ENCODE data around the gene EPHB2.

Gene EPHB2

DNA sequence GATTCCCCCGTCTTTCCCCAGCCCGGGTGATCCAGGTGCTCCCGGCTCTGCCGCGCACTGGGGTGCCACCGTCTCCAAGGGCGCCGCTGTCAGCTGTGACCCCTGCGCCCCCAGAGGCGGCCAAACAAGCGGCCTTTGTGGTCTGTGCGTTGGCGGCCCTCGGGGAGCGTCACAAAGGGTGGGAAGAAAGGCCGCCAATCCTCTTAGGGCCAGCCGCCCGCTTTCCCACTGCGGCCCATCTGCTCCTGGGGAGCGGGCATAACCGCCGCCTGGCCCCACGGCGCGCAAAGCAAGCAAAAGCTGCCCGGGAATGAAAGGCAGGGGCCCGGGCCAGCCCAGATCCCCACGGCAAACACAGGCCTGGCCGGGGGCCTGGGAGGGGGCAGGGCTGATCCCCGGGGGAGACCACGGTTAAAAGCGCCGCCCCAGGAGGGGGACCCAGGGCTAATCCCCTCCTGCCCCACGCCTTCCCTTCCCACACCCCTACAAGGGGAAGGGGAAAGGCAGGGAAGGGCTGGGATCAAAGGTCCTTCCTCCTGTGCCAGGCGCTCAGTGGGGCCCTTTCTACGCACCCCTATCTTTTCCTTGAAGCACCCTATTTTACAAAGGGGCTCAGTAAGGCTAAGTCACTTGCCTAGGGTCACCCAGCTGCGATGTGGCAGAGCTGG lies 33.6 kb upstream of the EPHB2 start:
- Histone ChIP-seq H3K9ac (ENCODE audit: low read length) (no peak overlapping the region), H3K27me3 (ENCODE audit: control insufficient read depth, insufficient read depth, low read length) (peaks cover 7% of the 10 kb centered on the region), H3K4me3 (ENCODE audit: low read length) (no peak overlapping the region), H3K4me1 (ENCODE audit: control insufficient read depth, insufficient read depth, low read length) (no peaks in the 10 kb centered on the region), H3K9me3 (ENCODE audit: control insufficient read depth, low read length) (no peaks in the 10 kb centered on the region), H3K36me3 (ENCODE audit: control insufficient read depth, insufficient read depth, low read length) (no peaks in the 10 kb centered on the region)

DNA sequence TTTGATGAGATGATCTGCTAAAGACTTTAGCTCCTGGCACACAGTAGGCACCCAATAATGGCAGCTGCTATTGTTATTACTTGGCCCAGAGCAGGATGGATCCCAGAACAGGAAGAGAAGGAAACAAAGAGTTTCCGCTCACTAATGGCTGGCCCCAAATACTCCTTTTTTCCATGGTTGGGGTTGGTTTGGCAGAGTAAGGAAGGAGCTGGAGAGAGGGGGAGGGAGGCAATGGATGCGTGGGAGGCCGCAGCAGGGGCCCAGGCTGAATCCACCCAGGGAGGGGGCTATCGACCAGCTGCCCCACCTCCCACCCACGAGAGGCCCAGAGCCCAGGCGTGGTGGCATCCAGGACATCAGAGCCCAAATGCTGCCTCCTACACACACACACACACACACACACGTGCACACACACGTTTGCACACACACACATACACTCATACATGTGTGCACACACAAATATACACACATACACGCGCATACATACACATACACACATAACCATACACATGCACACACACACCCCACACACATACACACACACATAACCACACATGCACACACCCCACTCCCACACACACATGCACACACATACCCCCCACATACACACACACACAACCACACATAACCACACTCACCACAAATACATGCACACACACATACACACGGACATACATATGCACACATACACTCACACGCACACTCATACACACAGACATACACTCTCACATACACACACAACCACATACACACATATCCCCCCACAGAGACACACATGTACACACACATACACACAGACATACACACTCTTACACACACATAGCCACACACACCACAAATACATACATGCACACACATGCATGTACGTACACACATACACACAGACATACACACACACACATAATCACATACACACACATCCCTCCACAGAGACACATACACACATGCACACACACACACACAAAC lies 32.4 kb upstream of the EPHB2 start:
- no peak overlapping the region for H3K9ac ChIP-seq (ENCODE audit: low read length)
- no peaks in the 10 kb centered on the region for H3K36me3 ChIP-seq (ENCODE audit: control insufficient read depth, insufficient read depth, low read length)
- no peaks in the 10 kb centered on the region for H3K9me3 ChIP-seq (ENCODE audit: control insufficient read depth, low read length)
- no peaks in the 10 kb centered on the region for H3K4me1 ChIP-seq (ENCODE audit: control insufficient read depth, insufficient read depth, low read length)
- H3K27me3 ChIP-seq (ENCODE audit: control insufficient read depth, insufficient read depth, low read length): peaks cover 6% of the 10 kb centered on the region
- no peak overlapping the region for H3K4me3 ChIP-seq (ENCODE audit: low read length)

DNA sequence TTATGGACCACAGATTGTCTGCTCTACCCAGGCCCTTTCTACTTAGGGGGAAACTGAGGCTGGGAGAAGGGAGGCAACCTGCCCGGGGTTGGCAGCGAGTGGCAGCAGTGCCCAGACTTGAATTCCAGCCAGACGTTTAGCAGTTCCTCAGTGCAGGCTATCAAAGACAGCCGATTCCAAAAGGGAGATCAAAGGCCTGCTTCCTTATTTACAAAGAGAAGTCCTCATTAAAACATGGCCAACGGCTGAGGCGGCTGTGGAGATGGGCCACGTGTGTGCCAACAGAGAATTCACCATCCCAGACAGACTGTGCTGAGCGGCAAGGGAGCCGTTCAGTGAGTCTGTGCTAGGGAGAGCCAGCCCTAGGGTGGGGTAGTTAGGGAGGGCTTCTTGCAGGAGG lies 29.9 kb upstream of the EPHB2 start:
- Histone ChIP-seq H3K27me3 (ENCODE audit: control insufficient read depth, insufficient read depth, low read length) (no peaks in the 10 kb centered on the region), H3K9ac (ENCODE audit: low read length) (no peak overlapping the region), H3K4me1 (ENCODE audit: control insufficient read depth, insufficient read depth, low read length) (no peaks in the 10 kb centered on the region), H3K36me3 (ENCODE audit: control insufficient read depth, insufficient read depth, low read length) (no peaks in the 10 kb centered on the region), H3K9me3 (ENCODE audit: control insufficient read depth, low read length) (no peaks in the 10 kb centered on the region), H3K4me3 (ENCODE audit: low read length) (no peak overlapping the region)

DNA sequence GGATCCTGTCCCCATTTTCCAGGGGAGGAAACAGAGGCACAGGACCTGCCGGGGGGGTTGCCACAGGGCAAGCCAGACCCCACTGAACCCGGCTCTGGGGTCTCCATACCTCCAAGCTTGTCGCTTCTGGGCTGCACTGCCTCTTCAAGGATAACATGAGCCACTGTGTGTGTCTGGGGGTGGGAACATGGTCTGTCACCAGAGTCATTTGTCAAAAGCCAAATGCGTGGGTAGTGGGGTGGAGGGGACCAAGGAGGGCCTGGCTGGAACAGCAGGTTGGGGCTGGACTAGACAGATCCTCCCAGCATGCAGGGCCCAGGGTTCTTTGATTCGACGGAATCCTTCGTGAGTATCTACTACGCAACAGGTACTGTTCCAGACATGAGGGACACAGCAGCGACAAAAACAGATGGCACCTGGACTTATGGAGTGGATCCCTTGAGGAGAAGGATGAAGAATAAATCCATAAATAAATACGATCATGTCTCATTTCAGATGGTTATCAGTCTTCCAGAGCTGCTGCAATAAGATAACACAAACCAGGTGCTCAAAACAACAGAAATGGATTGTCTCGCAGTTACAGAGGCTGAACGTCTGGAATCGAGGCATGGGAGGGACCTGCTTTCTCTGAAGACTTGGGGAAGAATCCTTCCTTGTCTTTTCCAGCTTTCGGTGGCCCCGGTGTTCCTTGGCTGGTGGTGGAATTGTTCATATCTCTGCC lies 28.9 kb upstream of the EPHB2 start:
- H3K27me3 ChIP-seq (ENCODE audit: control insufficient read depth, insufficient read depth, low read length): no peaks in the 10 kb centered on the region
- H3K4me3 ChIP-seq (ENCODE audit: low read length): no peak overlapping the region
- no peaks in the 10 kb centered on the region for H3K9me3 ChIP-seq (ENCODE audit: control insufficient read depth, low read length)
- H3K9ac ChIP-seq (ENCODE audit: low read length): no peak overlapping the region
- H3K4me1 ChIP-seq (ENCODE audit: control insufficient read depth, insufficient read depth, low read length): no peaks in the 10 kb centered on the region
- H3K36me3 ChIP-seq (ENCODE audit: control insufficient read depth, insufficient read depth, low read length): no peaks in the 10 kb centered on the region

DNA sequence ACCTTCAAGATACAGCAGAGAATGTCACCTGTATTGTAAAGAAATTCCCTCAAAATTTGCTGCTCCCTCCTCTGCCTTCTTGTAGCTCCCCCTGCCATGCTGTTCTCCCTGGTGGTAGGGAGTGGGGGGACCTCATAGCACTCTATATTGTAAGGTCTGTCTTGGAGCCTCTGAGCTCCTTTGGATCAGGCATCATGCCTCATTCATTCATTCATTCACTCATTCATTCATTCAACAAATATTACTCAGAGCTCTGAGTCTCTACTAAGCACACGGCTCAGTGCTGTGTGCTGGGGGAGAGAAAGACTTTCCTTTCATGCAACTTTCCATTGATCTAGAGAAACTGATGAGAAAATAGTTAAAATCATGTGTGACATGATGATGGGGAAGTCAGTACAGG lies 27.1 kb upstream of the EPHB2 start:
- H3K27me3 ChIP-seq (ENCODE audit: control insufficient read depth, insufficient read depth, low read length): no peaks in the 10 kb centered on the region

DNA sequence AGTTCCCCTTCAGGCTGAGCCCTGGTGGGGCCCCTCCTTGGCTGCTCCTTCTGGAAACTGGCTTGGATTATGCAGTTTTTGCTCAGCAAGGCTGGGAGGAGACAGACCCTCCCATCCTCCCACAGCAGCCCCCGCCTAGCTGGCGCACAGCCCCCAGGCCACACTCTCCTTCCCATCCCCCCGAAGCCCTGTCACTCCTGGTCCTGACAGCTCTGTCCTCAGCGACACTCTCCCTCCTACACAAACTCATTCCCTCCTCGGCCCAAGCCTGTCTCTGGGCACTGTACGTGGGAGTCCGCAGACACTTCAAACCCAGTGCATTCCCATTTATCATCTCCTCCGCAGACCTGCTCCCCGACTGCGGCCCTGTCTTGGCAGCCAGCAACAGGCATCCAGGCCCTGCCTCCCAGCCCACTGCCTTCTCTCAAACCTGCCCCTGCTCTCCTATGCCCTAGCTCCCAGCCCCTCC lies 25.0 kb upstream of the EPHB2 start:
- no peak overlapping the region for H3K9ac ChIP-seq (ENCODE audit: low read length)
- H3K27me3 ChIP-seq (ENCODE audit: control insufficient read depth, insufficient read depth, low read length): no peaks in the 10 kb centered on the region
- no peaks in the 10 kb centered on the region for H3K9me3 ChIP-seq (ENCODE audit: control insufficient read depth, low read length)
- no peaks in the 10 kb centered on the region for H3K4me1 ChIP-seq (ENCODE audit: control insufficient read depth, insufficient read depth, low read length)
- H3K36me3 ChIP-seq (ENCODE audit: control insufficient read depth, insufficient read depth, low read length): no peaks in the 10 kb centered on the region
- H3K4me3 ChIP-seq (ENCODE audit: low read length): no peak overlapping the region

More for the DNA sequence above, 27.1 kb upstream of the EPHB2 start:
- Histone ChIP-seq H3K36me3 (ENCODE audit: control insufficient read depth, insufficient read depth, low read length) (no peaks in the 10 kb centered on the region), H3K4me3 (ENCODE audit: low read length) (no peak overlapping the region), H3K9ac (ENCODE audit: low read length) (no peak overlapping the region), H3K4me1 (ENCODE audit: control insufficient read depth, insufficient read depth, low read length) (no peaks in the 10 kb centered on the region), H3K9me3 (ENCODE audit: control insufficient read depth, low read length) (no peaks in the 10 kb centered on the region)

DNA sequence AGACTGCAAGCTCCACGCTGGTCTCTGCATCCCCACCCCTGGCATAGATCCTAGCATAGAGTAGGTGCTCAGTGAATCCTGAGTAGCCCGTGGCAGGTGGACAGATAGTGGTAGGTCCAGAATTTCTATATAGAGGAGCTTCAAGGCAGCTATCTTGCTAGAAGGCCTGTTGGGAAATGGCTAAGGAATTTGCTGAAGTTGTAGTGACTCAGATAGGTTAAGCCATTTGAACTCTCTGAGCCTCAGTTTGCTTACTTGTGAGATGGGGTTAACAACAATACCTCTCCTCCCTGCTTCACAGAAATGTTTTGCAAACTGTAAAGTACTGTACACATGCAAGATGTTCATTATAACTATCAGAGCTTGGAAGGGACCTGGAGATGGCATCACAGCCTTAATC lies 23.4 kb upstream of the EPHB2 start:
- Histone ChIP-seq H3K9ac (ENCODE audit: low read length) (no peak overlapping the region), H3K27me3 (ENCODE audit: control insufficient read depth, insufficient read depth, low read length) (no peaks in the 10 kb centered on the region), H3K36me3 (ENCODE audit: control insufficient read depth, insufficient read depth, low read length) (no peaks in the 10 kb centered on the region), H3K4me3 (ENCODE audit: low read length) (no peak overlapping the region), H3K4me1 (ENCODE audit: control insufficient read depth, insufficient read depth, low read length) (no peaks in the 10 kb centered on the region), H3K9me3 (ENCODE audit: control insufficient read depth, low read length) (no peaks in the 10 kb centered on the region)

DNA sequence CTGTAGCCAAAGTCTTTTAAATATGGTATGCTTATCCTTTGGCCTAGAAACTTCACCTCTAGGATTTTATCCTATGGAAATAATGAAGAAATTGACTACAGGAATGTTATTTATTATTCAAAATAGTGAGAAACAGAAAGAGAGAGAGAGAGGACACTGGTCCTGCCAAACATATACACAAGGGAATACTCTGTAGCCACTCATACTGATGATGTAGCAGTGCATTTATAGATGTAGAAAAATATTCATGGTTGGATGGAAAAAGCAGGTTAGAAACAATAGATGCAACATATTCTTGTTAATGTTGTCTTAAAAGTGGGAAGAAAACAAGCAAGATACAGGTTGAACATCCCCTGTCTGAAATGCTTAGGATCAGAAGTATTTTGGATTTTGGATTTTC lies 22.2 kb upstream of the EPHB2 start:
- Histone ChIP-seq H3K27me3 (ENCODE audit: control insufficient read depth, insufficient read depth, low read length) (no peaks in the 10 kb centered on the region), H3K4me1 (ENCODE audit: control insufficient read depth, insufficient read depth, low read length) (no peaks in the 10 kb centered on the region), H3K9ac (ENCODE audit: low read length) (no peak overlapping the region), H3K36me3 (ENCODE audit: control insufficient read depth, insufficient read depth, low read length) (no peaks in the 10 kb centered on the region), H3K4me3 (ENCODE audit: low read length) (no peak overlapping the region), H3K9me3 (ENCODE audit: control insufficient read depth, low read length) (no peaks in the 10 kb centered on the region)

DNA sequence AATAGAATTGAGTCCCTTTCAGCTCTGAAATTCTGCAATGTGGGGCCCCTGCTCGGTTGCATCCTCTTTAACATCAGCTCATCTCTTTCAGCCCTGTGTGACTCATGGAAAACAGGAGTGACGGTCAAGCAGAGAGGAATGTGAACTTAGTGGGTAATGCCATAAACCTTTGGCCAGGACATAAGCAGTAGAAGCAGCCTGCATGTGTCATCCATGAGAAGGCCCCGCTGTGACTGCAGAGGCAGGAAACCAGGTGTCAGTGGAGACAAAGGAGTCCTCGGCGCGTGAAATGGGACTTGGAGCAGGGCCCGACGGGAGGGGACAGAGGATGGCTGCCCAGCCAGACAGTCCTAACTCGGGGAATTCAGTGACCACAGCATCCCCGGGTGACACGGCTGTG lies 21.1 kb upstream of the EPHB2 start:
- Histone ChIP-seq H3K9ac (ENCODE audit: low read length) (no peak overlapping the region), H3K4me1 (ENCODE audit: control insufficient read depth, insufficient read depth, low read length) (no peaks in the 10 kb centered on the region), H3K9me3 (ENCODE audit: control insufficient read depth, low read length) (no peaks in the 10 kb centered on the region), H3K27me3 (ENCODE audit: control insufficient read depth, insufficient read depth, low read length) (no peaks in the 10 kb centered on the region), H3K36me3 (ENCODE audit: control insufficient read depth, insufficient read depth, low read length) (no peaks in the 10 kb centered on the region), H3K4me3 (ENCODE audit: low read length) (no peak overlapping the region)

DNA sequence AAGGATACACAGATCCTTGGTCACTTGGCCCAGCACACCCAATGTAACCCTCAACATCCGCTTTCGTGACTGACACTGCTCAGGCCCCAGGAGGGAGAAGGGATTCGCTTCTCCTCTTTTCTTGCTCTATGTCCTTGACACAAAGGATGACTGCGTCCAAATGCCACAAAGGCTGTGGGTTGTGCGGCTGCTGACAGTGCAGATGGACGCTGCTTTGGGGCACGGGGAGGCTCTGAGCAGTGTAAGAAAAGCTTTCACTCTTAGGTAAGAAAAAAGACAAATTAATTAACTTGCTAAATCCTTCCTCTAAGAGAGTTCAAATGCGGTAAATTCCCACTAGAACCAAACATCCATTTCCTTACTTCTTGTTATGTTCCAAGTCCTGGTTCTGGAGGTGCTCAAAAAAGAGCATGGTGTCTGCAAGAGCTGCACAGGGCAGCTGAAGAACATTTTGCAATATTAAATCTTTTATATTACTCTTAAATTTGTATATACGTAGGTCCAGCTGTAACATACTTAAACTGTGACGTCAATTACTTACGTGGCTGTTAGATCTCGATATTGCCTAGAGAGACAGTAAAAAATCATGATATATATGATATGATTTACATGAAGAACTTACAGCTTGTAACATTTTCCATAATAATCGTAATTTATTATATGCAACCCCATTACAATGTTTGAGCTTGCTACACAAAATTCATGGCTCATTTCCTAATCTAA lies 19.4 kb upstream of the EPHB2 start:
- H3K4me1 ChIP-seq (ENCODE audit: control insufficient read depth, insufficient read depth, low read length): no peaks in the 10 kb centered on the region
- H3K4me3 ChIP-seq (ENCODE audit: low read length): no peak overlapping the region
- H3K27me3 ChIP-seq (ENCODE audit: control insufficient read depth, insufficient read depth, low read length): no peaks in the 10 kb centered on the region
- no peaks in the 10 kb centered on the region for H3K9me3 ChIP-seq (ENCODE audit: control insufficient read depth, low read length)
- H3K36me3 ChIP-seq (ENCODE audit: control insufficient read depth, insufficient read depth, low read length): no peaks in the 10 kb centered on the region
- no peak overlapping the region for H3K9ac ChIP-seq (ENCODE audit: low read length)

DNA sequence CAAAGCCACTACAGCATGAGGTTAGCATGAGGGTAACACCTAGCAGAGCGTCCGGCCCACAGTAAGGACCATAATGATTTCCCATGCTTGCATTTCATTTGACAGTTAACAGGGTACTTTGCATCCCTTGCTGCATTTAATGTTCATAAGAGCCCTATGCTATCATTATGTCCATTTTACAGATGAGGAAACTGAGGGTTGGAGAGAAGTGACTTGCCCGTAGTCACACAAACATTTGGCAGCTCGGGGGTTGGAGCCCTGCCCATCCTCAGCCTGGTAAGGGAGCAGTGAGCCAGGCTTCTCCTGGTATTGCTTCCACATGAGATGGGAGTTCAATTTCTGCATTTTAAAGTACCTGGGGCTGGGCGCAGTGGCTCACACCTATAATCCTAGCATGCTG lies 16.5 kb upstream of the EPHB2 start:
- Histone ChIP-seq H3K4me1 (ENCODE audit: control insufficient read depth, insufficient read depth, low read length) (no peaks in the 10 kb centered on the region), H3K9me3 (ENCODE audit: control insufficient read depth, low read length) (no peaks in the 10 kb centered on the region), H3K4me3 (ENCODE audit: low read length) (no peak overlapping the region), H3K36me3 (ENCODE audit: control insufficient read depth, insufficient read depth, low read length) (no peaks in the 10 kb centered on the region), H3K9ac (ENCODE audit: low read length) (no peak overlapping the region), H3K27me3 (ENCODE audit: control insufficient read depth, insufficient read depth, low read length) (no peaks in the 10 kb centered on the region)
